Activated B cell treated with CpG ODN at 0.5 μM for 24 hours (primary cell): ENCODE measurements around the gene CD48. TPM values are rescaled to one million over a fixed set of nuclear protein-coding genes. Genes with fewer than 3 reads are reported as not detected.

Experiments
- ATAC-seq: fragments of 200-7000 bp; cut with Tn5 transposase; one replicate; pipeline ENCODE4 v1.10.0; 2021; ENCODE audit warnings: low read depth, mild to moderate bottlenecking, moderate library complexity
- CTCF ChIA-PET: fragments of 350-600 bp; sonication (Branson Sonifier 250); formaldehyde crosslinking; loops from one replicate; lab custom pipeline; 2021; ENCODE audit warnings: antibody characterized with exemption; lab: Charles Lee
- POLR2A ChIA-PET: fragments of 350-600 bp; sonication (Branson Sonifier 250); formaldehyde crosslinking; loops from one replicate; lab custom pipeline; 2021; ENCODE audit warnings: antibody characterized with exemption; lab: Charles Lee
- DNase-seq: peaks from one replicate; pipeline ENCODE4 v3.0.0; 2022
- H3K27ac Mint-ChIP-seq: one replicate; pipeline ENCODE4 v1.8.0; 2020; ENCODE audit warnings: mixed read lengths
- H3K27me3 Mint-ChIP-seq: one replicate; pipeline ENCODE4 v1.8.0; 2021; ENCODE audit warnings: mixed read lengths
- H3K36me3 Mint-ChIP-seq: one replicate; pipeline ENCODE4 v1.8.0; 2021; ENCODE audit warnings: low read depth, mixed read lengths
- H3K4me1 Mint-ChIP-seq: one replicate; pipeline ENCODE4 v1.8.0; 2021; ENCODE audit warnings: mixed read lengths
- H3K4me3 Mint-ChIP-seq: one replicate; pipeline ENCODE4 v1.8.0; 2020; ENCODE audit warnings: mild to moderate bottlenecking, mixed read lengths
- H3K9me3 Mint-ChIP-seq: one replicate; pipeline ENCODE4 v1.8.0; 2020; ENCODE audit warnings: mixed read lengths
- intact Hi-C: fragments of 100-400 bp; cut with micrococcal nuclease; formaldehyde crosslinking; loops from one replicate; pipeline ENCODE4 v1.15.1; 2024
- total RNA-seq: library from RNA; stranded (reverse); gene quantifications from 2 replicates; pipeline ENCODE4 v1.2.3, GENCODE V29; 2022
- TF ChIP-seq, protein P1 (sequence below): fragments of 200-600 bp; IDR thresholded peaks from one replicate; pipeline ENCODE4 v1.8.0; 2022; ENCODE audit warnings: antibody characterized with exemption, mild to moderate bottlenecking

CD48 gene
- total RNA-seq, 1 donor from 2014 or later, result 200 TPM

DNA sequence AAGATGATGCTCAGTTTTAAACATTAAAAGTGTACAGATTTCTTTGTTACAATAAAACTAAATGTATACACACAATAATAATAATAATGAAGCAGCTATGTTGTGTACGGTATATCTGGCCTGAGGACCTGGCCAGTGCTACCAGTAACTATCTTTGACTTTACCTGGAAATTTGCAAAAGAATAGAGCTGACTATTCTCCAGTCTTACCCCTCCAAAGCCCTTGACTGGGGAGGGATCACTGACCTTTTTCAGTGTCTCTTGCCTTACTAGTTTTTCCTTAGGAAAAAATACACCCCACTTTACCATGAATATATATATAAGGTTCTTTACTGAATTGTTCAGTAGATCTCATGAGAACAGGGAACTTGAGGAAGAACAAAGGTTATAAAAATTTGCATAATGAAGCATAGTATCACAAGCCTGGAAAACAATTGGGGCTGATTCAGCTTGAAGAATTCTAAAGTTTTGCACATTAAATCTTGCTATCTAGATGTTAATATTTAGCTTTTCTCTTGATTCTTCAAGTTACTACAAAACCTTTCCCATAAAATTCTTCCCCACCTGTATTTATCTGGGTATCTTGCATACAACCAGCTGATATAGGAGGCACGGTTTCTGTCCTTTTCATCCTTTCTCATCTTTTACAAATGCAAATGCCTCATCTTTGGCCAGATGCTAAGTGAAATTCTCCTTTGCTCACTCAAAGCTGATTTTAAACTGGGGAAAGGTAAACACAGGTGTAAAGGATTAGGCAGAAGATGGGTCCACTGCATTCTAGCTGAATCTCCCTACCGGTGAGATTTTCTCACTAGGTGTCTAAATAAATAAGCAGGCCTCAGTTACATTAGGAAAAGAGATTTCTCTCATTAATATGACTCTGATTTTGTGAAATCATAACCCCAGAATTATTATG, 39.8 kb downstream of the CD48 start:
- TF ChIP-seq, protein P1, sequence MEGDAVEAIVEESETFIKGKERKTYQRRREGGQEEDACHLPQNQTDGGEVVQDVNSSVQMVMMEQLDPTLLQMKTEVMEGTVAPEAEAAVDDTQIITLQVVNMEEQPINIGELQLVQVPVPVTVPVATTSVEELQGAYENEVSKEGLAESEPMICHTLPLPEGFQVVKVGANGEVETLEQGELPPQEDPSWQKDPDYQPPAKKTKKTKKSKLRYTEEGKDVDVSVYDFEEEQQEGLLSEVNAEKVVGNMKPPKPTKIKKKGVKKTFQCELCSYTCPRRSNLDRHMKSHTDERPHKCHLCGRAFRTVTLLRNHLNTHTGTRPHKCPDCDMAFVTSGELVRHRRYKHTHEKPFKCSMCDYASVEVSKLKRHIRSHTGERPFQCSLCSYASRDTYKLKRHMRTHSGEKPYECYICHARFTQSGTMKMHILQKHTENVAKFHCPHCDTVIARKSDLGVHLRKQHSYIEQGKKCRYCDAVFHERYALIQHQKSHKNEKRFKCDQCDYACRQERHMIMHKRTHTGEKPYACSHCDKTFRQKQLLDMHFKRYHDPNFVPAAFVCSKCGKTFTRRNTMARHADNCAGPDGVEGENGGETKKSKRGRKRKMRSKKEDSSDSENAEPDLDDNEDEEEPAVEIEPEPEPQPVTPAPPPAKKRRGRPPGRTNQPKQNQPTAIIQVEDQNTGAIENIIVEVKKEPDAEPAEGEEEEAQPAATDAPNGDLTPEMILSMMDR, result no peak
- Mint-ChIP-seq H3K27ac (no peak overlapping the region), H3K36me3 (peaks cover 18% of the 10 kb centered on the region), H3K4me3 (no peak overlapping the region), H3K9me3 (no peaks in the 10 kb centered on the region), H3K27me3 (no peaks in the 10 kb centered on the region), H3K4me1 (peaks cover 30% of the 10 kb centered on the region)
- intact Hi-C loops, result no loop called here
- DNase-seq, result no peak
- ATAC-seq, result no peak
- ChIA-PET CTCF (interaction anchor here (0.6 to 5.1 kb wide), 8 partner anchors 9 to 280 kb away, joined by 3 to 60 read pairs (median 6); partner anchors contain the start of gene SLAMF1), POLR2A (interaction anchor here (0.5 to 5.6 kb wide), 13 partner anchors 9 to 291 kb away, joined by 3 to 60 read pairs (median 4); partner anchors contain the start of genes LY9 and SLAMF1)

DNA sequence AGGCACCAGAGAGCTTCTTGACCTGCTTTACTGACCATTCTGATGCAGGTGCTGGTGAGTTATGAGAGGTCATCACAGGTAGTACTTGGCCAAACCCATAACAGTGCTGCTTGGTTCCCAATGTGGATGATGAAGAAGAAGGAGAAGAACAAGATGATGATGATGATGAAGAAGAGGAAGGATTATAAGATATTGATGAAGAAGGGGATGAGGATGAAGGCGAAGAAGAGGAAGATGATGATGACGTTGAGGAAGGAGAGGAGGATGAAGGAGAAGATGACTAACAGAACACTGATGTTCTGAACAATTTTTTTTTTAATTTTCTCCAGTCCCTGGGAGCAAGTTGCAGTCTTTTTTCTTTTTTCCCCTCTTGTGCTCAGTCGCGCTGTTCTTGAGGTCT, 40.9 kb downstream of the CD48 start:
- CTCF ChIA-PET, result no interaction called here
- intact Hi-C loops, result no loop called here
- DNase-seq (no peak), ATAC-seq (no peak)
- H3K9me3 Mint-ChIP-seq, result no peaks in the 10 kb centered on the region
- TF ChIP-seq, protein P1, result no peak
- H3K4me1 Mint-ChIP-seq, result peaks cover 36% of the 10 kb centered on the region
- POLR2A ChIA-PET, result no interaction called here
- H3K36me3 Mint-ChIP-seq, result peaks cover 10% of the 10 kb centered on the region
- H3K27ac Mint-ChIP-seq, result no peak overlapping the region
- no peaks in the 10 kb centered on the region for H3K27me3 Mint-ChIP-seq
- H3K4me3 Mint-ChIP-seq, result no peak overlapping the region

DNA sequence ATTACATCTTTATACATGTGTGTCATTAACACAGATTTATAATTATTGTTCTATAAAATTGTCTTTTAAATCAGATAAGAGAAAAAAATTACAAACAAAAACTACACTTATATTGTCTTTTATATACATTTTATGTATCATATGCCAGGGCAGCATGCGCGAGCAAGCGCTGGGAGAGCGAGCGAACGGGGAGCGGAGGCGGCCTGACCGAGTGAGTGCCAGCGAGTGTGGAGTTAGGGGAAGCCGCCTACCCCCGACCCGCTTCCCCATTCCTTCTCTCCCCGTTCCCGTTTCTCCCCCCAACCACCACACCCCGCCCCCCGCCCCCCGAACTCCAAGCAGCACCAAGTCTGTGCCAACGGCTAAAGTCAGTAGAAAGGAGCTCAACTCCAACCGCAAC, 41.8 kb downstream of the CD48 start:
- ChIA-PET CTCF (no interaction called here), POLR2A (interaction anchor here (0.6 kb wide), 1 partner anchor 29 kb away, joined by 9 read pairs; no protein-coding TSS in a partner anchor)
- intact Hi-C loops, result no loop called here
- no peak for ATAC-seq
- Mint-ChIP-seq H3K27ac (no peak overlapping the region), H3K27me3 (no peaks in the 10 kb centered on the region), H3K4me1 (peaks cover 45% of the 10 kb centered on the region), H3K36me3 (peaks cover 10% of the 10 kb centered on the region), H3K4me3 (no peak overlapping the region), H3K9me3 (no peaks in the 10 kb centered on the region)
- TF ChIP-seq, protein P1, result no peak
- no peak for DNase-seq

DNA sequence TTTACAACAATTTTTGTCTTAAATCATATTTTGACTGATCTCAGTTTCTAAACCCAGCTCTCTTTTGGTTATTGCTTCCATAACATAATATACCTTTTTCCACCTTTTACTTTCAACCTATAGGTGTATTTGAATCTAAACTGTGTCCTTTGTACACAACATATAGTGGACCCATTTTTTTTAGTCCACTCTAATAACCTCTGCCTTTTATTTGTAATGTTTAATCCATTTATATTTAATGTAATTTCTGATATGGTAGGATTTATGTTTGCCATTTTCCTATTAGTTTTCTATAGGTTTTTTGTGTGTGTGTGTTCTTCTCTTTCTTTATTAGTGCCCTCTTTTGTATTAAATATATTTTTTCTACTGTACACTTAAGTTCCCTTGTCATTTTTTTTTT, 42.3 kb downstream of the CD48 start:
- ATAC-seq (no peak), DNase-seq (no peak)
- Mint-ChIP-seq H3K4me1 (peaks cover 50% of the 10 kb centered on the region), H3K9me3 (no peaks in the 10 kb centered on the region), H3K36me3 (peaks cover 10% of the 10 kb centered on the region), H3K27ac (no peak overlapping the region), H3K4me3 (no peak overlapping the region), H3K27me3 (no peaks in the 10 kb centered on the region)
- intact Hi-C loops, result no loop called here
- ChIA-PET CTCF (no interaction called here), POLR2A (interaction anchor here (1.3 kb wide), 1 partner anchor 22 kb away, joined by 4 read pairs; the partner anchor contains the start of gene SLAMF1)
- TF ChIP-seq, protein P1, result no peak

DNA sequence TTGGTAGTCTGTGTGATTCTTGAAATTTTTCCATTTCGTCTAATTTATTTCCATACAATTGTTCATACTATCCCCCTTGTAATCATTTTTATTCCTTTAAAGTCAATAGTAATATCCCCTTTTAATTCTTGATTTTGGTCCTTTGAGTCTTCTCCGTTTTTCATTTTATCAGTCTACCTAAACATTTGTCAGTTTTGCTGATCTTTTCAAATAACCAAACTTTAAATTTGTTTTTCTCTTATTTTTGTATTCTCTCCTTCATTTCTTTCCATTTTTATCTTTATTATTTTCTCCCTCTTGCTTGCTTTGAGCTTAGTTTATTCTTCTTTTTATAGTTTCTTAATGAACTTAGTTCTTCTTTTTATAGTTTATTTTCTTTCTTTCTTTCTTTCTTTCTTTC, 43.7 kb downstream of the CD48 start:
- no peak for DNase-seq
- Mint-ChIP-seq H3K9me3 (no peaks in the 10 kb centered on the region), H3K4me3 (no peak overlapping the region), H3K27me3 (no peaks in the 10 kb centered on the region), H3K36me3 (peaks cover 10% of the 10 kb centered on the region), H3K27ac (no peak overlapping the region), H3K4me1 (peaks cover 63% of the 10 kb centered on the region)
- intact Hi-C loops, result no loop called here
- TF ChIP-seq, protein P1, result no peak
- POLR2A ChIA-PET, result interaction anchor here (1.3 kb wide), 1 partner anchor 21 kb away, joined by 4 read pairs; the partner anchor contains the start of gene SLAMF1
- ATAC-seq, result no peak
- CTCF ChIA-PET, result interaction anchor here (0.8 kb wide), 1 partner anchor 16 kb away, joined by 3 read pairs; no protein-coding TSS in a partner anchor
